ENCODE measurements around the gene LPAR4.

GRCh38 chrX:78796916-78797315 lies 49.4 kb downstream of the LPAR4 start:
- TF ChIP-seq, protein P1, sequence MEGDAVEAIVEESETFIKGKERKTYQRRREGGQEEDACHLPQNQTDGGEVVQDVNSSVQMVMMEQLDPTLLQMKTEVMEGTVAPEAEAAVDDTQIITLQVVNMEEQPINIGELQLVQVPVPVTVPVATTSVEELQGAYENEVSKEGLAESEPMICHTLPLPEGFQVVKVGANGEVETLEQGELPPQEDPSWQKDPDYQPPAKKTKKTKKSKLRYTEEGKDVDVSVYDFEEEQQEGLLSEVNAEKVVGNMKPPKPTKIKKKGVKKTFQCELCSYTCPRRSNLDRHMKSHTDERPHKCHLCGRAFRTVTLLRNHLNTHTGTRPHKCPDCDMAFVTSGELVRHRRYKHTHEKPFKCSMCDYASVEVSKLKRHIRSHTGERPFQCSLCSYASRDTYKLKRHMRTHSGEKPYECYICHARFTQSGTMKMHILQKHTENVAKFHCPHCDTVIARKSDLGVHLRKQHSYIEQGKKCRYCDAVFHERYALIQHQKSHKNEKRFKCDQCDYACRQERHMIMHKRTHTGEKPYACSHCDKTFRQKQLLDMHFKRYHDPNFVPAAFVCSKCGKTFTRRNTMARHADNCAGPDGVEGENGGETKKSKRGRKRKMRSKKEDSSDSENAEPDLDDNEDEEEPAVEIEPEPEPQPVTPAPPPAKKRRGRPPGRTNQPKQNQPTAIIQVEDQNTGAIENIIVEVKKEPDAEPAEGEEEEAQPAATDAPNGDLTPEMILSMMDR (tag by site-specific recombination; IDR thresholded peaks at IDR 0.05): no peak
- TF ChIP-seq ZNF292 (tag by site-specific recombination; IDR thresholded peaks at IDR 0.05; ENCODE audit: borderline replicate concordance, low read depth) (no peak), ZNF776 (tag by site-specific recombination; IDR thresholded peaks at IDR 0.05; ENCODE audit: borderline replicate concordance) (no peak)
